HepG2 (cell line): ENCODE measurements around the gene TMEM14C. TPM values are rescaled to one million over a fixed set of nuclear protein-coding genes. Genes with fewer than 3 reads are reported as not detected.

Experiments used
- ATAC-seq: fragments of 200-7000 bp; cut with Tn5 transposase; 3 replicates; pipeline ENCODE4 v1.9.1; 2020; ENCODE audit warnings: mild to moderate bottlenecking, moderate library complexity
- BruUV-seq: library from RNA; stranded (reverse); fragments of 400-500 nt; replicated peaks from 2 replicates; lab custom pipeline; 2021; lab: Mats Ljungman, UMichigan
- CTCF ChIA-PET: fragments of 300-600 bp; formaldehyde crosslinking; extraction: SDS; loops from one replicate; lab custom pipeline; 2021; ENCODE audit warnings: low total read pairs, inconsistent platforms, low intra/inter-chr PET ratio; lab: Yijun Ruan, JAX
- POLR2A ChIA-PET: fragments of 350-600 bp; sonication (Branson Sonifier 250); formaldehyde crosslinking; loops from one replicate; lab custom pipeline; 2020; ENCODE audit warnings: antibody characterized with exemption, inconsistent platforms; lab: Yijun Ruan, JAX
- DNase-seq: peaks from one replicate; pipeline ENCODE4 v3.0.0-alpha.2; 2015; ENCODE audit warnings: low spot score
- FAIRE-seq: peaks from 3 replicates; lab custom pipeline; 2011; peaks lifted over from hg19 to GRCh38; lab: Jason Lieb, UNC
- H2AFZ ChIP-seq: one replicate; pipeline ENCODE4 v1.6.1; 2011; ENCODE audit warnings: low read length, inconsistent platforms
- H3K27ac ChIP-seq: fragments of 300-600 bp; 3 replicates; pipeline ENCODE4 v1.8.0; 2011; ENCODE audit warnings: mixed run types, mild to moderate bottlenecking, mixed read lengths, low read length, inconsistent platforms; ENCODE audit not compliant: insufficient read depth; ENCODE audit errors: extremely low read length
- H3K27me3 ChIP-seq, 2 experiments: fragments of 200-600 bp in 1 of 2; 2 replicates in 1 of 2; 3 replicates in 1 of 2; pipeline versions ENCODE4 v1.6.0 to v1.8.0; 2011; ENCODE audit warnings: low read length in 2 of 2, mild to moderate bottlenecking in 2 of 2, moderate library complexity in 2 of 2, inconsistent platforms in 1 of 2; ENCODE audit not compliant: insufficient read depth in 2 of 2, control insufficient read depth in 1 of 2
- H3K36me3 ChIP-seq, 2 experiments: fragments of 200-600 bp in 1 of 2; replicated peaks in 1 of 2; 2 replicates in 1 of 2; 3 replicates in 1 of 2; pipeline versions ENCODE4 v1.5.1 to v1.8.0; 2011; ENCODE audit warnings: low read length in 2 of 2, inconsistent platforms in 1 of 2; ENCODE audit not compliant: insufficient read depth in 2 of 2, control insufficient read depth in 1 of 2
- H3K4me1 ChIP-seq: 2 replicates; pipeline ENCODE4 v1.5.1; 2012; ENCODE audit warnings: low read length, inconsistent platforms; ENCODE audit not compliant: insufficient read depth
- H3K4me2 ChIP-seq: 2 replicates; pipeline ENCODE4 v1.6.0; 2011; ENCODE audit warnings: low read depth, low read length, inconsistent platforms
- H3K4me3 ChIP-seq, 3 experiments: fragments of 200-600 bp in 1 of 3; sonication (generic), shearing (Covaris generic) in 1 of 3; replicated peaks in 1 of 3; 2 replicates each; pipeline ENCODE4 v1.5.1; 2011 to 2016; ENCODE audit warnings: low read length in 3 of 3, inconsistent platforms in 2 of 3, low read depth in 2 of 3, mild to moderate bottlenecking in 2 of 3, control low read depth in 1 of 3, mixed read lengths in 1 of 3; ENCODE audit not compliant: insufficient read depth in 1 of 3
- H3K79me2 ChIP-seq: one replicate; pipeline ENCODE4 v1.6.1; 2011; ENCODE audit warnings: low read length, inconsistent platforms; ENCODE audit not compliant: insufficient read depth
- H3K9ac ChIP-seq: 2 replicates; pipeline ENCODE4 v1.6.0; 2011; ENCODE audit warnings: mild to moderate bottlenecking, low read depth, low read length, inconsistent platforms; ENCODE audit not compliant: insufficient read depth
- H3K9me3 ChIP-seq: 2 replicates; pipeline ENCODE4 v1.5.1; 2012; ENCODE audit warnings: mild to moderate bottlenecking, low read length
- H4K20me1 ChIP-seq: 2 replicates; pipeline ENCODE4 v1.6.0; 2011; ENCODE audit warnings: inconsistent platforms, mild to moderate bottlenecking, low read length, moderate library complexity; ENCODE audit not compliant: insufficient read depth
- ARNTL ChIP-seq: sonication (generic); formaldehyde crosslinking; IDR thresholded peaks from 2 replicates; pipeline ENCODE4 v1.4.0; 2020; ENCODE audit warnings: mild to moderate bottlenecking, missing genetic modification reagents
- DNMT3B ChIP-seq: conservative IDR thresholded peaks from 2 replicates; pipeline ENCODE4 v1.6.1; 2016; ENCODE audit warnings: missing biosample characterization, control low read depth
- FOXJ3 ChIP-seq: sonication (generic); formaldehyde crosslinking; IDR thresholded peaks from 2 replicates; pipeline ENCODE4 v1.4.0; 2020; ENCODE audit warnings: missing genetic modification reagents, mild to moderate bottlenecking, borderline replicate concordance
- HHEX ChIP-seq: IDR thresholded peaks from 2 replicates; pipeline ENCODE4 v1.6.1; 2016; ENCODE audit warnings: control low read depth
- MNT ChIP-seq: fragments of 450-650 bp; IDR thresholded peaks from 2 replicates; pipeline ENCODE4 v1.6.1; 2016
- NCOR1 ChIP-seq: fragments of 200-600 bp; sonication (generic); IDR thresholded peaks from 2 replicates; pipeline ENCODE4 v1.7.0; 2017; ENCODE audit warnings: antibody characterized with exemption, low read length, borderline replicate concordance
- PITX1 ChIP-seq: sonication (generic); formaldehyde crosslinking; IDR thresholded peaks from 2 replicates; pipeline ENCODE4 v1.5.1; 2020; ENCODE audit warnings: mild to moderate bottlenecking, missing genetic modification reagents
- SSRP1 ChIP-seq: IDR thresholded peaks from 2 replicates; pipeline ENCODE4 v1.6.1; 2016; ENCODE audit warnings: control low read depth
- THYN1 ChIP-seq: sonication (generic); formaldehyde crosslinking; IDR thresholded peaks from 2 replicates; pipeline ENCODE4 v1.8.1; 2023; ENCODE audit warnings: low read depth, mild to moderate bottlenecking, moderate library complexity, missing genetic modification reagents, borderline replicate concordance
- ZNF3 ChIP-seq: IDR thresholded peaks from 2 replicates; pipeline ENCODE4 v1.7.0; 2017; ENCODE audit warnings: inconsistent platforms
- ZNF607 ChIP-seq: sonication (generic); formaldehyde crosslinking; IDR thresholded peaks from 2 replicates; pipeline ENCODE4 v1.5.1; 2020; ENCODE audit warnings: missing genetic modification reagents, mild to moderate bottlenecking, borderline replicate concordance
- ZNF891 ChIP-seq: sonication (generic); formaldehyde crosslinking; IDR thresholded peaks from 2 replicates; pipeline ENCODE4 v1.5.0; 2020; ENCODE audit warnings: mild to moderate bottlenecking, missing genetic modification reagents
- WGBS: methylation state at CpG from one replicate; pipeline ENCODE4 v1.1.6; 2017; ENCODE audit warnings: low lambda C conversion rate; 5-methylcytosine and 5-hydroxymethylcytosine counted together
- in situ Hi-C: cut with HindIII; loops from 2 replicates; pipeline ENCODE4 v1.10.0; 2017; ENCODE audit warnings: low pct_unique_long_range_greater_than_20kb; ENCODE audit not compliant: extremely low pct_ligation_motif_present
- intact Hi-C: fragments of 100-400 bp; cut with micrococcal nuclease; formaldehyde crosslinking; loops from one replicate; pipeline ENCODE4 v1.10.0; 2022; ENCODE audit not compliant: unreplicated experiment
- polyA plus RNA-seq, 8 experiments: library from polyadenylated mRNA; depleted of rRNA in 3 of 8; stranded (reverse) in 7 of 8; unstranded in 1 of 8; fragments of >200 nt; fragmentation: Illumina TruSeq in 4 of 8; extraction: Trizol in 4 of 8; gene quantifications; 2 replicates each; pipeline versions ENCODE4 v1.2.1 to v1.2.3, GENCODE V29; 2011 to 2016; ENCODE audit warnings: low read depth in 4 of 8, missing spikeins in 1 of 8, mixed read lengths in 1 of 8; ENCODE audit not compliant: insufficient read depth in 1 of 8
- total RNA-seq, 5 experiments: library from RNA; depleted of rRNA; stranded (reverse); fragments of >200 nt; fragmentation: Illumina TruSeq; extraction: Trizol; gene quantifications; 2 replicates each; pipeline ENCODE4 v1.2.3, GENCODE V29; 2016; ENCODE audit warnings: low read depth in 1 of 5
- TF ChIP-seq, protein P1 (sequence below), 2 experiments: fragments of 450-650 bp in 1 of 2; sonication (generic) in 1 of 2; formaldehyde crosslinking; IDR thresholded peaks; 2 replicates each; pipeline versions ENCODE4 v1.5.0 to v1.8.0; 2020 to 2022; ENCODE audit warnings: mild to moderate bottlenecking in 1 of 2, missing genetic modification reagents in 1 of 2
- TF ChIP-seq, protein P2 (sequence below): sonication (generic); formaldehyde crosslinking; IDR thresholded peaks from 2 replicates; pipeline ENCODE4 v1.5.0; 2020; ENCODE audit warnings: missing genetic modification reagents

TMEM14C gene
- total and polyA plus RNA-seq, 2 of the 13 experiments (the other 11 are each of a cell fraction or from before 2014, with no cell fraction given), result 184 TPM

DNA sequence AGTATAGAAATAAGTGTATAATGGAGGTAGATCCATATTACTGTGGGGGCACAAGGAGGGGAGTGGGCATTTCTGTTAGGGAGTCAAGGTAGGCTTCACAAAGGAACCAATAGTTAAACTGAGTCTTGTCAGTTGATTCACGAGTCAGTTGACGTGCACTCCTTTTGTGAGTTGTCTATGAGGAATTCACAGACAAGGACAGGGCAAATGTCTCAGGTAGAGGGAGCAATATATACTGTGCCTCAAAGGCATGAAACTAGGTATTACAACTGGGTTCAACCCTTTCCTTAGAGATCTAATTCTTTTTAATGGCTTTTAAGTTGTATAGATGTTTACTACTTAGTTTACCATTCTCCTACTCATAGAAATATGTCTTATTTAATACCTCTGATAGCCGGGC is 11.0 kb downstream of the TMEM14C start:
- Histone ChIP-seq H3K9me3 (no peaks in the 10 kb centered on the region), H3K36me3 (peaks cover 9 to 23% of the 10 kb centered on the region in 2 experiments; a peak in 4 of 5 replicates), H3K9ac (no peak overlapping the region), H2AFZ (no peak overlapping the region), H4K20me1 (no peaks in the 10 kb centered on the region), H3K4me3 (no peak overlapping the region), H3K79me2 (no peaks in the 10 kb centered on the region), H3K27me3 (no peaks in the 10 kb centered on the region), H3K27ac (no peak overlapping the region), H3K4me2 (no peak overlapping the region), H3K4me1 (peaks cover 11% of the 10 kb centered on the region)
- FAIRE-seq, result no peak
- intact Hi-C loops (no loop called here), in situ Hi-C loops (no loop called here)
- peak; percentile 20; the same call in 2 of the 3 replicates for ATAC-seq
- CTCF ChIA-PET, result no interaction called here
- no peak for TF ChIP-seq NCOR1
- TF ChIP-seq ZNF3 (CRISPR knock-in tag), result no peak
- no peak for TF ChIP-seq THYN1 (CRISPR knock-in tag)
- TF ChIP-seq, protein P1, sequence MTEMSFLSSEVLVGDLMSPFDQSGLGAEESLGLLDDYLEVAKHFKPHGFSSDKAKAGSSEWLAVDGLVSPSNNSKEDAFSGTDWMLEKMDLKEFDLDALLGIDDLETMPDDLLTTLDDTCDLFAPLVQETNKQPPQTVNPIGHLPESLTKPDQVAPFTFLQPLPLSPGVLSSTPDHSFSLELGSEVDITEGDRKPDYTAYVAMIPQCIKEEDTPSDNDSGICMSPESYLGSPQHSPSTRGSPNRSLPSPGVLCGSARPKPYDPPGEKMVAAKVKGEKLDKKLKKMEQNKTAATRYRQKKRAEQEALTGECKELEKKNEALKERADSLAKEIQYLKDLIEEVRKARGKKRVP (CRISPR knock-in tag; IDR thresholded peaks at IDR 0.05), result no peak
- TF ChIP-seq MNT, result no peak
- no peak for TF ChIP-seq ARNTL
- TF ChIP-seq ZNF891 (CRISPR knock-in tag), result no peak
- no peak for TF ChIP-seq SSRP1
- TF ChIP-seq, protein P2, sequence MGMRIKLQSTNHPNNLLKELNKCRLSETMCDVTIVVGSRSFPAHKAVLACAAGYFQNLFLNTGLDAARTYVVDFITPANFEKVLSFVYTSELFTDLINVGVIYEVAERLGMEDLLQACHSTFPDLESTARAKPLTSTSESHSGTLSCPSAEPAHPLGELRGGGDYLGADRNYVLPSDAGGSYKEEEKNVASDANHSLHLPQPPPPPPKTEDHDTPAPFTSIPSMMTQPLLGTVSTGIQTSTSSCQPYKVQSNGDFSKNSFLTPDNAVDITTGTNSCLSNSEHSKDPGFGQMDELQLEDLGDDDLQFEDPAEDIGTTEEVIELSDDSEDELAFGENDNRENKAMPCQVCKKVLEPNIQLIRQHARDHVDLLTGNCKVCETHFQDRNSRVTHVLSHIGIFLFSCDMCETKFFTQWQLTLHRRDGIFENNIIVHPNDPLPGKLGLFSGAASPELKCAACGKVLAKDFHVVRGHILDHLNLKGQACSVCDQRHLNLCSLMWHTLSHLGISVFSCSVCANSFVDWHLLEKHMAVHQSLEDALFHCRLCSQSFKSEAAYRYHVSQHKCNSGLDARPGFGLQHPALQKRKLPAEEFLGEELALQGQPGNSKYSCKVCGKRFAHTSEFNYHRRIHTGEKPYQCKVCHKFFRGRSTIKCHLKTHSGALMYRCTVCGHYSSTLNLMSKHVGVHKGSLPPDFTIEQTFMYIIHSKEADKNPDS (CRISPR knock-in tag), result no peak
- no peak for TF ChIP-seq HHEX (CRISPR knock-in tag)
- no peak for TF ChIP-seq PITX1 (CRISPR knock-in tag)
- no peak for TF ChIP-seq FOXJ3 (CRISPR knock-in tag)
- no peak for TF ChIP-seq DNMT3B (CRISPR knock-in tag)
- no peak for TF ChIP-seq ZNF607
- no TSS peak for BruUV-seq
- POLR2A ChIA-PET, result interaction anchor here (1.4 to 8.3 kb wide), 4 partner anchors 10 to 39 kb away, joined by 3 to 71 read pairs (median 12); partner anchors contain the start of genes PAK1IP1, TMEM14B and TMEM14C
- DNase-seq, result no peak
- WGBS, result 98% methylated on average over 3 of the region's 3 CpGs
